Adrenal gland (tissue), 12 donors: ENCODE results near the gene TNS1. TPM values are rescaled to one million over a fixed set of nuclear protein-coding genes. Genes with fewer than 3 reads are reported as not detected.

Source experiments
- DNase-seq, 7 donors: peaks; one replicate each; pipeline ENCODE4 v3.0.0-alpha.2; 2019 to 2020
- H3K27ac ChIP-seq, 5 donors: fragments of 200-600 bp; sonication (generic) in 4 of 5; 1 replicate in 3 of 5; 2 replicates in 2 of 5; pipeline versions ENCODE4 v1.5.1 to v1.8.0; 2016 to 2020; ENCODE audit warnings: mild to moderate bottlenecking in 1 of 5
- H3K27me3 ChIP-seq: fragments of 200-600 bp; 2 replicates; pipeline ENCODE4 v1.8.0; 2021
- H3K36me3 ChIP-seq, 2 donors: fragments of 200-600 bp; replicated peaks in 1 of 2; 1 replicate in 1 of 2; 2 replicates in 1 of 2; pipeline versions ENCODE4 v1.5.1 to v1.8.0; 2018 to 2022
- H3K4me1 ChIP-seq, 2 donors: fragments of 200-600 bp; replicated peaks in 1 of 2; 1 replicate in 1 of 2; 2 replicates in 1 of 2; pipeline versions ENCODE4 v1.5.1 to v1.8.0; 2018 to 2021
- H3K4me3 ChIP-seq, 4 donors: fragments of 200-600 bp; sonication (generic) in 3 of 4; one replicate each; pipeline ENCODE4 v1.5.1; 2016 to 2018
- H3K9me3 ChIP-seq, 3 donors: fragments of 200-600 bp; sonication (generic) in 1 of 3; replicated peaks in 1 of 3; 1 replicate in 2 of 3; 2 replicates in 1 of 3; pipeline versions ENCODE4 v1.5.1 to v1.8.0; 2016 to 2021
- POLR2A ChIP-seq, 2 donors: fragments of 450-650 bp; IDR thresholded peaks; one replicate each; pipeline ENCODE4 v1.6.1; 2017; ENCODE audit warnings: antibody characterized with exemption in 2 of 2, mild to moderate bottlenecking in 2 of 2, moderate library complexity in 1 of 2
- WGBS, 4 donors: extraction: QIAGEN DNeasy Blood & Tissue Kit in 2 of 4; methylation state at CpG; one replicate each; pipeline versions ENCODE4 v1.1.5 to v1.1.7; 2013 to 2017; 5-methylcytosine and 5-hydroxymethylcytosine counted together
- intact Hi-C, 2 donors: fragments of 100-400 bp; cut with DNase I; formaldehyde crosslinking; loops; one replicate each; pipeline versions ENCODE4 v1.14.1 to v1.15.0; 2022 to 2023
- polyA plus RNA-seq, 3 donors: library from polyadenylated mRNA; stranded (reverse); fragments of 200-250 nt in 2 of 3; fragments of 350-450 nt in 1 of 3; fragmentation: Illumina TruSeq in 1 of 3; extraction: RNeasy Lipid Tissue Mini Kit (QIAGEN cat#74804) in 1 of 3; gene quantifications; one replicate each; pipeline ENCODE4 v1.2.3, GENCODE V29; 2013 to 2014
- total RNA-seq, 9 donors: library from RNA; depleted of rRNA in 4 of 9; stranded (reverse); fragments of >200 nt in 4 of 9; fragments of 120-200 nt in 1 of 9; fragmentation: NEBNext Ultra II Directional in 1 of 9; extraction: Animal tissue kit (Norgen Biotek cat#: 25700) in 1 of 9; gene quantifications; one replicate each; pipeline versions ENCODE4 v1.1.0 to v1.2.4, GENCODE V29; 2013 to 2023
- TF ChIP-seq, protein P1 (sequence below), 6 experiments: fragments of 450-650 bp in 4 of 6; fragments of 200-600 bp in 2 of 6; sonication (generic) in 1 of 6; IDR thresholded peaks; 1 replicate in 5 of 6; 2 replicates in 1 of 6; pipeline versions ENCODE4 v1.5.1 to v1.8.0; 2016 to 2021; ENCODE audit warnings: antibody characterized with exemption in 6 of 6, mild to moderate bottlenecking in 2 of 6, moderate library complexity in 1 of 6
- donor health status: healthy with polysubstance abuse.
- donor health status: Bipolar disorder and iron deficiency.
- donor health status: DM: yes; HTN: yes; CAD: no.
- donor health status: DM: no; HTN: no; CAD: no.
- donor health status: DM: no; HTN: no; CAD: no.
- donor health status: DM: yes; HTN: yes; CAD: no.

TNS1 gene
- total and polyA plus RNA-seq, 12 donors = 34.1 to 341 (median 252) TPM

DNA sequence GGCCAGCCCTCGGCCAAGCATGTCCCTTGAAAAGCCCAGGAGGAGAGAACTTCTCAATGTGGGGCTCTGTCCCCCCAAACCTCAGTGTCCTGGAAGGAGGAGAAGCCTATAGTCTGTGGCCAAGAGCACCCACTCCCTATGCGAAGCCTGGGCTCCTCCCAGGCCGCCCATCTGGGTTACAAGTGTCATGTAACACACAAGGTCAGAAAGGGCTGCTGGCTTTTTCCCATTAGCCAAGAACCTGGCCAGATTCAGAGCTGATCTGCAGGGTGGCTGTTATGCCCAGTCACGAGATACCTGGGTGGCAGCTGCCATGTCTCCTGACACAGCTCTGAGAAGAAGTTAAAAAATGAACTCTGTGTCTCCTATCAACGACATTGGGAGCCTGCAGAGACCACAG is 170.7 kb downstream of the TNS1 start:
- Histone ChIP-seq H3K4me1 (peaks cover 30 to 62% of the 10 kb centered on the region in 2 donors), H3K27me3 (no peaks in the 10 kb centered on the region), H3K36me3 (peaks cover 0 to 82% of the 10 kb centered on the region in 2 donors), H3K27ac (peak overlapping the region in 3 of 5 donors; percentile 64 to 91 (median 69)), H3K4me3 (no peak overlapping the region), H3K9me3 (no peaks in the 10 kb centered on the region)
- no peak for TF ChIP-seq POLR2A (IDR thresholded peaks at IDR 0.05)
- TF ChIP-seq, protein P1, sequence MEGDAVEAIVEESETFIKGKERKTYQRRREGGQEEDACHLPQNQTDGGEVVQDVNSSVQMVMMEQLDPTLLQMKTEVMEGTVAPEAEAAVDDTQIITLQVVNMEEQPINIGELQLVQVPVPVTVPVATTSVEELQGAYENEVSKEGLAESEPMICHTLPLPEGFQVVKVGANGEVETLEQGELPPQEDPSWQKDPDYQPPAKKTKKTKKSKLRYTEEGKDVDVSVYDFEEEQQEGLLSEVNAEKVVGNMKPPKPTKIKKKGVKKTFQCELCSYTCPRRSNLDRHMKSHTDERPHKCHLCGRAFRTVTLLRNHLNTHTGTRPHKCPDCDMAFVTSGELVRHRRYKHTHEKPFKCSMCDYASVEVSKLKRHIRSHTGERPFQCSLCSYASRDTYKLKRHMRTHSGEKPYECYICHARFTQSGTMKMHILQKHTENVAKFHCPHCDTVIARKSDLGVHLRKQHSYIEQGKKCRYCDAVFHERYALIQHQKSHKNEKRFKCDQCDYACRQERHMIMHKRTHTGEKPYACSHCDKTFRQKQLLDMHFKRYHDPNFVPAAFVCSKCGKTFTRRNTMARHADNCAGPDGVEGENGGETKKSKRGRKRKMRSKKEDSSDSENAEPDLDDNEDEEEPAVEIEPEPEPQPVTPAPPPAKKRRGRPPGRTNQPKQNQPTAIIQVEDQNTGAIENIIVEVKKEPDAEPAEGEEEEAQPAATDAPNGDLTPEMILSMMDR (IDR thresholded peaks at IDR 0.05) = no peak
- WGBS, 4 donors = 39 to 46% (median 40%) methylated on average over 5 of the region's 5 CpGs
- peak in 6 of 7 donors; percentile 76 to 87 (median 82) for DNase-seq
- intact Hi-C loops = no loop called here

DNA sequence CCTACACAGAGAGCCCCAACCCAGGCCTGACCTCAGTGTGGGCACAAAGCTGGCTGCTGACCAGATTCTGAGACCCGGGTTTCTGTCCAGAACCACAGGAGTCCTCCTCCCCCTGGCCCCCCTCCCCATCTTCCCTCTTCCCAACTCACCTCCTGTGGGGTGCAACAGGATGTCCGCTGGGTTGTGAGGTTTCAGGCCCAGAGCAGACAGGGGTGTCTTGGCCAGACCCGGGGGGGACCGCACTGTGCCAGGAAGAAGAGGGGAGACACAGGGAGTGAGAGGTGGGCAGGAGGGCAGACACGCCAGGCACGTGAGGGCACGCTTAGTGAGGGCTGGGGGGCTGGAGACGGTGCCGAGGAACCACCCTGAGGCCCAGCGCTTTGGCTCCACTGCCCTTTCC is 171.5 kb downstream of the TNS1 start:
- DNase-seq = no peak
- intact Hi-C loops = no loop called here
- TF ChIP-seq, protein P1 (IDR thresholded peaks at IDR 0.05) = no peak
- TF ChIP-seq POLR2A (IDR thresholded peaks at IDR 0.05) = no peak
- peaks cover 33 to 62% of the 10 kb centered on the region in 2 donors for H3K4me1 ChIP-seq
- peaks cover 0 to 88% of the 10 kb centered on the region in 2 donors for H3K36me3 ChIP-seq
- no peaks in the 10 kb centered on the region for H3K9me3 ChIP-seq
- H3K27me3 ChIP-seq = no peaks in the 10 kb centered on the region
- H3K4me3 ChIP-seq = no peak overlapping the region
- H3K27ac ChIP-seq = peak overlapping the region in 2 of 5 donors; percentile 64 to 91
- 80 to 86% (median 83%) methylated on average over 9 to 10 of the region's 10 CpGs for WGBS, 4 donors

DNA sequence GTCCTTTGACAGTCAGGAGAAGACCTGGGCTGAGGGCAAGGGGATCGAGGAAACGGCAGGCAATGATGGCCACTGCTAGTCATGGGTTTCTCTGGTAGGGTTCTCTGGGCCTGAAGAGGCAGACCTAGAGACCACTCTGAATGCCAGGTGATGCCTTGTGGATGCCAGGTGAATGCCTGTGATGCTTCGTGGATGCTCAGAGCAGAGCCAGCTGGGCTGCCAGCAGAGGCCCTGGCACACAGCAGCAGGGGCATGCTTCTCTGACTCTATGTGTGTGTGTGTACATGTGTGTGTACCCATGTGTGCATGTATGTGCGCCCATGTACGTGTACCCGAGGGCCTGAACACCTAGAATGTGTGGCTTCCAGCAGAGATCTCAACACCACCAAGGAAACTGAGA is 172.0 kb downstream of the TNS1 start:
- Histone ChIP-seq H3K4me3 (no peak overlapping the region), H3K36me3 (peaks cover 0 to 85% of the 10 kb centered on the region in 2 donors), H3K4me1 (peaks cover 33 to 57% of the 10 kb centered on the region in 2 donors), H3K27ac (peak overlapping the region in 1 of 5 donors; percentile 91), H3K9me3 (no peaks in the 10 kb centered on the region), H3K27me3 (no peaks in the 10 kb centered on the region)
- intact Hi-C loops = no loop called here
- DNase-seq = no peak
- WGBS, 4 donors = 81 to 96% (median 83%) methylated on average over 4 to 6 of the region's 6 CpGs
- no peak for TF ChIP-seq POLR2A (IDR thresholded peaks at IDR 0.05)
- TF ChIP-seq, protein P1 (IDR thresholded peaks at IDR 0.05) = no peak

DNA sequence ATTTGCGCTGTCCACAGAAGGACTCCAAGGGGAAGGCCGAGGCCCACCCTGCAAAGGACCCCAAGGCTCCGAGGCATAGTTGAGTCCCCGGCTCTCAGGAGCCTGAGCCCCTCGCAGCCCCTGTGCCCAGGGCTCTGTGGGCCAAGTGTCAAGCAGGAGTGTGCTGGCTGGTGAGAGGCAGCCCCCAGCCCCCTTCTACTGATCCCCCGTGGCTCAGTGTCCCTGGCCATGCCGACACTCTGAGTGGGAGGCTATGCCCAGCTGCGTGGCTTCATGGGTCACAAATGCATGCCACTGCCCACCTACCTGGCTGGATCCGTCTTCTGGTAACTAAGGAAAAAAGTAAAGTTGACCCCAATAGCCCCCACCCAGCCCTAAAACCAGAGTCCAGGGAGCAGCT is 172.7 kb downstream of the TNS1 start:
- TF ChIP-seq, protein P1 (IDR thresholded peaks at IDR 0.05) = no peak
- TF ChIP-seq POLR2A (IDR thresholded peaks at IDR 0.05) = no peak
- DNase-seq = no peak
- Histone ChIP-seq H3K9me3 (no peaks in the 10 kb centered on the region), H3K36me3 (peaks cover 0 to 77% of the 10 kb centered on the region in 2 donors), H3K4me1 (peaks cover 33 to 51% of the 10 kb centered on the region in 2 donors), H3K4me3 (no peak overlapping the region), H3K27ac (peak overlapping the region in 1 of 5 donors; percentile 41), H3K27me3 (no peaks in the 10 kb centered on the region)
- WGBS, 4 donors = 85 to 95% (median 89%) methylated on average over 6 to 9 of the region's 9 CpGs
- intact Hi-C loops = no loop called here
